HG03575 (cell line): ENCODE results near the gene IFT57.
"Not testable (repeated sequence)": the region's sequence is repeated elsewhere in the genome, so short reads cannot be mapped to it uniquely, and the experiment has no call there.

Source experiments
- ATAC-seq: cut with Tn5 transposase; IDR thresholded peaks from one replicate; pipeline ENCODE4 v1.9.1; 2021; ENCODE audit not compliant: unreplicated experiment, insufficient number of reproducible peaks, low FRiP score; ENCODE audit errors: extremely low read depth

The IFT57 gene

DNA sequence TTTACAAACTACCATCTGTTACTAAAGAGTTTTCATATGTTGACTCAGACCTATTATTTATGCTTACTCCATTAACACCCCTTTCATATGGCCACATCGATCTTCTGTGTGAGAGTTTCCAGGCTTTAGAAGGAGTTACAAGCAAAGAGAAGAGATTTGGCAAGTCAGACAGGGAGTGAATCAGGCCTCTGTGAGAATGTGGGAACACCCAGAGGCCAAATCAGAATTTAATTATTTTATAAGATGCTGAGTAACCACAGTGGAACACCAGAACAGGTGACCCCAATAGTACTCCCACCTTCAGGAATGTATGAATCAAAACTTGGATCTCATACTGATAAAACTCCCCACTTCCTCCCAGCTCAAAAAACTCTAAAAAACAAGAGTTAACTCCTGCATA is 42.0 kb downstream of the IFT57 start:
- no peak for ATAC-seq

DNA sequence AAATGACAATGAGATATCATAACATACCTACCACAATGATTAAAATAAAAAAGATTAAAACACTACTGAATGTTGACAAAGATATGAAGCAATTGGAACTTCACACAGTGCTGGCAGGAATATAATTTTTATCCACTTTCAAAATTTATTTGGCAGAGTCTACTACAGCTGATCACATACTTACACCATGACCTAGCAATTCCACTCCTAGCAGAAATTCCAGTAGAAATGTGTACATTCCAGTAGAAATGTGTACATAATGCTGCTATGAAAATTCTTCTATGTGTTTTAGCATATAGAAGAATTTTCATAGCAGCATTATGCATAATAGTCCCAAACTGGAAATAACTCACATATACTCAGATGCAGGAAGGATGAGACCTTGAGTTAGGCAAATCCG is 43.5 kb downstream of the IFT57 start:
- no peak for ATAC-seq

DNA sequence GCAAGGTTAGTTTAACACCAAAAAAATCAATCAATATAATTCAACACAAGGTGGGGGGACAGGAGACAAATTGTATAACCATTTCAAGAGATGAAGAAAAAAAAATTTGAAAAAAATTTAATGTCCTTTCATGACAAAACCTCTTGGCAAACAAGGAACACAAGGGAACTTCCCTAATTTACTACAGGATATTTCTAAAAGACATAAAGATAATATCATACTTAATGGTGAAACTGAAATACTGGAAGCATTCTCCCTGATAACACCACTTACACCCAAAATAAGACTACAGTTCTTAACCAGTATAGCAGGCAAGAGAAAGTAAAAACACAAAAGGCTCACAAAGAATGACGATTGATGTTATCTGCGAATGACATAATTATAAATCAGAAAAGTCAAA is 44.7 kb downstream of the IFT57 start:
- ATAC-seq, result no peak

DNA sequence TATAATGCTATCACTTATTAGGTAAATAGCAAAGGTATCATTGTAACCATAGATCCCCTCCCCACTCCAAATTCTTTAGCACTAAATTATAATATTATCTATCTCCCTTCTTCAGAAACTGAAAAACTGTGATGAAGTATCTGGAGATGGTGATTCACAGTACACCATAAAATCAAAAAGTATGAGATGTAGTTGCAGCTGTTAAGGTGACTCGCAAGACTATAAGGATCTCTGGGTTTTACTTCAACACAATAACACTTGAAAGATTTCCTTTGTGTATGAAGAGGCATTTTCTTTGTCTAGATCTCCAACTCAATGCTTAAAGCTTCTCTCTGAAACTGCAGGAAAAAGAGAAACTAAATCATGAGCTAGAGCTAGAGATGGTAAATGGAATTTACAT is 46.9 kb downstream of the IFT57 start:
- ATAC-seq, result no peak

DNA sequence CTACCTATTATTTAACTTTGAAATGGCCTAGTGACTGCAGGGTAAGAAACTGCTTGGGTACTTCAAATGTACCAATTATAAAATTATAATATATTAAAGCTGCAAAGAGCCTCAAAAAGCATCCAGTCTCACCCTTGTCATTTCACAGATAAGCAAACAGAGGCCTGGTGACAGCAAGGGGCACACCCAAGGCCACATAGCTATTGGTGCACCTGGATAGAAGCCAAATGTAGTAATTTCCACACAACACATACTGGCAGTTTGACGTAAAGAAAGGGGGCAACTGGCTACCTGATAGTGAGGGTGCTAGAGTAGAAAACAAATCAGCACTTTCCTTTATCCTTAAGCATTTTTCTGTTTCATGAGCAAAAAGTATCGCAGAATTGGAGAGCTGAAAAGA is 51.1 kb downstream of the IFT57 start:
- ATAC-seq, result no peak

DNA sequence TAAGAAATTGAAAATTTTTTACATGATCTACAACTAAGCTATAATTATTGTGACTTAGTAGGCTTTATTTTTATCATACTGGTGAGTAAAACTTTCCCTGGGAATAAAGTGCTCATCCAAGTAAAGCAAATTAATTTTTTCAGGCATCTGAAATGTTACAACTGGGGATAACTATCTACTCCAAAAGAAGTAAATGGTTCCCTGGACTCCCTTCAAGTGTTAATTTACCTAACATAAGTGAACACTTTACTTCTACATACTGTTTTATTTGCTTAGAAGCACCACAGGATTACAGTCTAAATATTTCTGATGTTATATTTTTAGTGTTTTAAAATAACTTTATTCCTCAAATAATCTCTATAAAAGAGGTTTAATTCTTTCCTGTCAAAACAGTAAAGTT is 57.8 kb downstream of the IFT57 start:
- no peak for ATAC-seq

DNA sequence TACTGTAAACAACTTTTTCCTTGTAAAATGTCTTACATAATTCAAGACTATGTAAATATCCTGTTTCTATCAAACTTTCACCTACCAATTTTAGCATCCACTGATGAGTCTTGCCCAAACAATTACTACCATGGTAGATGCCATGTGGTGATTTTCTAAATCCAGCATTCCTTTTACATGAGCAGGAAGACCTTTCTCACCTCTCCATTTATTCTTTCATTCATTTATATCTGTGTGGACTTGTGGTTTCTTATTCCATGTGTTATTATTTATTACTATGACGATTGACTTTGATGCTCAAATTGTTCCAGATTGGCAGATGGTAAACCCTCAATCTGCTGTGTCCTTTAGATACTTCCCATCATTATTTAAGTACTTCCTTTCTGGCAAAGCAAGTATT is 62.4 kb downstream of the IFT57 start:
- no peak for ATAC-seq

DNA sequence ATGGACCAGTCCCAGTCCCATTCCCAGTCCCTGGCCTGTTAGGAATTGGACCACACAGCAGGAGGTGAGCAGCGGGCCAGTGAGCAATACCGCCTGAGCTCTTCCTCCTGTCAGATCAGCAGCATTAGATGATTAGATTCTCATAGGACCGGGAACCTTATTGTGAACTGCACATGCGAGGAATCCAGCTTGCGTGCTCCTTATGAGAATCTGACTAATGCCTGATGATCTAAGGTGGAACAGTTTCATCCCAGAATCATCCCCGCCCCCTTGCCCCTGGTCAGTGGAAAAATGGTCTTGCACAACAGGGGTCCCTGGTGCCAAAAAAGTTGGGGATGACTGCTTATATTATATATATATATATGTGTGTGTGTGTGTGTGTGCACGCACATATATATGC is 63.1 kb downstream of the IFT57 start:
- ATAC-seq, result no peak

DNA sequence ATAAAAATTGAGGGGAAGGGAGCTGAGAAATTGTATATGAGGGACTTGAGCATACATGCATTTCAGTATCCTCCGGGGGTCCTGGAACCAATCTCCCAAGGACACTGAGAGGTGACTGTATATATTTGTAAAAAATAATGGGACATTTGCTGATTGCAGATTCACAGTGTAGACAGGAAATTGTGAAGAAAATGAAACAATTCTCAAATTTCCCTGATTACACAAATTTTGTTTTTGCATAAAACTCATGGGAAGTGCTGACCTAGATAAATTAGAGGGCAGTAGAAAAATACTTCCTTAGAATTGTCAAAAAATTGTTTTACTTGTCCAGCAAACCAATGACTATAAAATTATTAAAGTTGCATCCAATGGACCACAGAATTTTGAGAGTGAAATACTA is 64.0 kb downstream of the IFT57 start:
- ATAC-seq, result no peak

DNA sequence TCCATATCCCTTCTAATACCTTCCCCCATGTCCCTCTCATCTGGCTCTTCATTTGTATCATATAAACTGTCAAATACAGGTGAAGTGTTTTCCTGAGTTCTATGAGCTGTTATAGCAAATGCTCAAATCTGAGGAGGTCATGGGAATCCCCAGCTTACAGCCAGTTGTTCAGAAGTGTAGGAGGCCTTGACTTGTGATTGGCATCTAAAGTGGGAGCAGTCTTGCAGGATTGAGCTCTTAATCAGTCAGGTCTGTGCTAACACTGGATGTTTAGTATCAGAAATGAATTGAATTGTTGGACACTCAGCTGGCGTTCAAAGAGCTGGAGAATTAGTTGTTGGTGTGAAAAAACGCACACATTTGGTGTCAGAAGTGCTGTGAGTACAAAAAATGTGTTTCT is 65.0 kb downstream of the IFT57 start:
- ATAC-seq, result no peak

DNA sequence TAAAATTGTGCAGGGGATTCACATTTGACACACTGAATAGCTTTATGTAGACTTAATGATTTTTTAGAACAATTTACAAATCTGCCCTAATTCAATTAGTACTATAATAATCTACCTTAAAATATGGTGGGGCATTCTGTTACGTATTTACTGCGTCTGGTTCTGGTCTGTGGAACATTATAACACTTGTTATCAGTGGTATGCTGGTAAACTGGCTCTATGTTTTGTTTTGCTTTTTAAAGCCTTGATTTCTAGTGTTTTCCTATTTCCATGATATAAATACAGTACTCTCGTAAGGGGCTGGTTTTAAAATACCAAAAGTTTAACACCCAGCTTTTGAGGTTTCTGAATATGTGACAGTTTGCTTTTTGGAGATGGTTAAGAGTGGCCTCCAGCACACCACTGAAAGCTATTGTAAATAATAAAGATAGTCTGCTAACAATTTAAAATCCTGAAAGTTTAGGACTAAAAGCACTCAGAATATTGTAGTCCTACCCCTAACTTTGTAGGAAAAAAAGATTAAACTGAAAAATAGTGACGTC is 65.8 kb downstream of the IFT57 start:
- ATAC-seq, result no peak

DNA sequence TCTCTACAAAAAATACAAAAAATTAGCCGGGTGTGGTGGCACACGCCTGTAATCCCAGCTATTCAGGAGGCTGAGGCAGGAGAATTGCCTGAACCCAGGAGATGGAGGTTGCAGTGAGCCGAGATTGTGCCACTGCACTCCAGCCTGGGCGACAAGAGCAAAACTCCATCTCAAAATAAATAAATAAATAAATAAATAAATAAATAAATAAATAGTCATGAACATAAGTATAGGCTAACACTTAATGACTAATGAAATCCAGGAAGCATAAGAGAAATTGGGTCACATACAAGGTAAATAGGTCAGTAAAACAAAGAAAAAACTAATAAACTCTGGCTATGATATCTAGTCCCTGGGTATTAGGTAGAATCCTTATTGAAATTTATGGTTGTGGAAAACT is 66.6 kb downstream of the IFT57 start:
- not testable (repeated sequence) for ATAC-seq

DNA sequence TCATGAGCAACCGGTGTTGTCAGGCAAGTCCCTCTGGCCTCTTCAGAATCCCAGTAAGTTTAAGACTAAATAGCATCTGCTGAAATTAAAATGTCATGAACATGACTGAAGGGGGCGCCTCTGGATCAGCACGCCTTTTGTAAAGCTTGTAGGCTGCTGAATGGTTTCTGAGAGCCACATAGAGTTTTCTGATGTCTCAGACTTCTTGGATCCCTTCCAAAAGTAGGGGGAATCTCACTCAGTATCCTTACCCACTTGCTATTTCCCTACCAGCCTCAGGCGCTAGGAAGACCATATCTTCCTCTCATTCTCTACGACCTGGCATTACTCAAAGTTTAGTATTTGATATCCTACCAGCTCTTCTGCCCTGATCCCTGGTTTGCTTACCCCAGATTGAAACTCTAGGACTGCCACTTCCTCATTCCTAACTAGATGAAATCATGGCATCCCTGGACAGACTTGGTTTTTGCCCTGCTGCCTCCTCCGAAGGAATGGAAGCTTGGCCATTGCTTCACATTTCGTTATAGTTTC is 68.7 kb downstream of the IFT57 start:
- no peak for ATAC-seq

DNA sequence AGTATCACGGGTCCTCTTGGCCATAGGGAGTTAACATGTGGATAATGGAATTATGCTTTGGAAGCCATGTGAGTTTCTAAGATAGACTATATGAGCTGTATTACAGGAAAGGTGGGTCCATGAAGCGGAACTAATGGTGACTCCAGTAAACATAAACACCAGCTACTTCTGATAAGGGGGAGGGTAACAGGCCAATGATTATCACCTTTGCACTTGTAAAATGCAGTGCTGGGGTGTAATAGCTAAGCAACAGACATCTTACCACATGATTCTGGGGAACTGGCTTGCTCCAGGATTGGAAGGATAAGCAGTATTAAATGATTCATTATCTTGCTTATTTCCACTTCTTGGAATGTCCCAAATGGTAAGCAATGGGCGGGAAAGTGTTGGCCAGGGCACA is 70.0 kb downstream of the IFT57 start:
- ATAC-seq, result no peak

DNA sequence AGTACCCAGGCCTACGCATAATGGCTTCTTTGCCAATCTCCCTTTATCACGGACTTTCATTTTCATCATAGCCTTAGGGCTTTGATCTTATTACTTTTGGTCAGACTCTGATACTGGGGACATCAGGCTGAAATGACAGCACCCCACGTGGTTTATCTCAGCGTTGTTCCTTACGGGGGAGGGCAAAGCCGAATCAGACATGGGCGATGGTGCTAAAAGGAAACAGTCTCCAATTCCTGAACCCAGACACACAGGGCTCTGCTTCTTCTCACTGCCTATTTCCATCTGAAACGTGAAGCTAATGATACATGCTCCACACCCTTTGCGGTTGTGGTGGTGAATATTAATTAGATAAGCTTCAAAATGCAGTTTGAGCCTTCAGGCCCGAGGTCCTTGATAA is 72.0 kb downstream of the IFT57 start:
- no peak for ATAC-seq

DNA sequence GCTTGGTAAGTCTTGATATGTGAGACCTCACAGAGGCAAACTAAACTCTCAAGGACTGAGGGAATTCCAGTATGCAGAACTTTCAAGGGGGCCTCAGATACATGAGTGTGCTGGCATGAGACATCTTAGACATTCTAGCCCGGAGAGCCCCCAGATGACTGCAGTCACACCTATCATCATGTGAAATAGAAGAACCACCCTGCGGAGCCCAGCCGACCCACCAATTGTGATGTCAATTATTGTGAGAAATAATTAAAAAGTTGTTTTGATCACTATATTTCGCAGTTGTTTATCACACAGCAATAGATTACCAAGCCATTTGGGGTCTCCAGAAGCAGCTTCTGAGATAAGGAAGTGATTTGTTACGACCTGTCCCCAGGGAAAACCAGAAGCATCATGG is 76.1 kb downstream of the IFT57 start:
- ATAC-seq, result no peak

DNA sequence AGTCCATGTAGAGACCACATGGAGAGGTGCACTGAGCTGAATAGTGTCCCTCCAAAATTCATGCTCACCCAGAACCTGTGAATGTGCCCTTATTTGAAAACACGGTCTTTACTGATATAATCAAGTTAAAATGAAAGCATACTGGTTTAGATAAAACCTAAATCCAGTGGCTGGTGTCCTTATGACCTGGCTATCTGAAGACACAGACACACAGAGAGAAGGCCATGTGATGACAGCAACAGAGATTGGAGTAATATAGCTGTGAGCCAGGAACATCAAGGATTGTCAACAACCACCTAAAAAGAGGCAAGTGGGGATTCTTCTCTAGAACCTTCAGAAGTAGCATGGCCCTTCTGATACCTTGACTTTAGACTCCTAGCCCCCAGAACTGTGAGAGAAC is 76.6 kb downstream of the IFT57 start:
- ATAC-seq, result no peak

DNA sequence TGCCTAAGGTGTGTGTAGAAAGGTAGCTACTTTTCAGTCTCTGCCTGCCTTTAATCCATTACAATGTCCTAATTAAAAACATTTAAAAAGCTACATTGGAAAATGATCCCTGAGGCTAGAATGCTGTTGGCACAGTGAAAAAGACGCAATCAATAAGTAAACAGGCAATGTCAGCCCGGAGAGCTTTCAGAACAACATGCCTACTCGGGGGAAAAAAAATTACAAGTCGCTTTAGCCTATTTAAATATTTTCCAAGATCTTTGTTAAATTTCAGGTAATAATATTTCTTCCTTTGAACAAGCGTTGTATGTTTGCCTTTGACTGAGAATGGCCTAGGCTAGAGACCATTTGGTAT is 84.8 kb downstream of the IFT57 start:
- ATAC-seq, result no peak

DNA sequence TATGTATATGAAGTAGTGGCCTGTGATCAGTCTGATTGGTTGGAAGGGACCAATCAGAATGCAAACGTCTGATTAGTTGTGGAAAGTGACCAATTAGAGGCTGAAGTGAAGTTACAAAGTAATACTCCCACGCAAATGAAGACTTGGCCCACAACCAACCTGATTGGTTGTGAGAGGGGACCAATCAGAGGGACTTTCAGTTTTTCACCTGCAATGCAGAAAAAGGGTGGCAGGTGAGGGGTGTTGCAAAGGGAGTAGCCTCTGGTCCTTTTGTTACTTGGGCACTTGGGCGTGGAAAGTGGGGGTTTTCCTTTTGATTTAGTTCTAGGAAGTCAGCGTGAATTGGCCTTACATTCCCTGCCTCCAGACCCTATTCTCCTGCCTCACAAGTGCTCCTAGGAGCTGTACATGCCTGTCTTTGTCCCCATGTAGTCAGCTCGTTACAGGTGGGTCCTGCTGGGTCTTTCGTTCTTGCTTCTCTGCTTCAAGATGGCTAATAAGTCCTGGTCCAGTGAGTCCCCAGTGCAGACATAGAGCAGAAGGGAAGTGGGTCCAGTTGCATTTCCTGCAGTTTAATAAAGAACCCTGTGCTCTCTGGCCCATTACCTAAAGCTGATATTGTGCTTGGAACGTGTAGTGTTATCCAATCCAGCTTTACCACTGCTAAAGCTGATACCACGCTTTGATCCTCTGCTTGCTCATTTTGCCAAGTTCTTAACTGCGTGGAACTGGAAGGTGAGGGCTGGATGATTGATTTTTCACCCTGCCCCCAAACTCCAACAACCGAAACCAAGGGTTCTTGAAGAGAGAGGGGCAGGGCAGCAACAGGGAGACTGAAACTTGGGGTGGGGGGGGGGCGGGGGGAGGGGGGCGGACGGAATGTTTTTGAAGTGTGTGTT is 85.4 kb downstream of the IFT57 start:
- ATAC-seq, result no peak

DNA sequence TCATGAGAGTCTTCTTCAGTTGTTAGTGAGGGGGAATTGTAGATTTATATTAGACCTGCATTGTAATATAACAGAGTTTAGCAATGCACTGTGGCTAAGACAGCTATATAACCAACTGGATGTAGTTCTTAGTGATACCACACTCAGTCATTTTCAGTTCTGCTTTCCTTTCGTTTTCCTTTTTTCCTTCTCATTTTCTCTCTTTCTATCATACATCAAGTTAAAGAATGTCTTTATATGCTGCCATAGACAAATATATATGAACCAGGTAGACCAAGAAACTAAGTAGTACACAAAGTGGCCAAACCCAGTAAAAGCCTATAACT is 87.7 kb downstream of the IFT57 start:
- ATAC-seq, result no peak
